Subcutaneous abdominal adipose tissue (tissue), 5 donors: ENCODE data around the gene ECEL1.

Source experiments
- H3K27ac ChIP-seq: one replicate; pipeline ENCODE4 v1.7.0; 2013; ENCODE audit warnings: low read depth, mild to moderate bottlenecking, inconsistent platforms, low read length, moderate library complexity
- H3K27me3 ChIP-seq, 5 donors: one replicate each; pipeline ENCODE4 v1.7.0; 2013; ENCODE audit warnings: low read length in 5 of 5, inconsistent platforms in 1 of 5; ENCODE audit not compliant: control insufficient read depth in 5 of 5, insufficient read depth in 4 of 5
- H3K36me3 ChIP-seq, 5 donors: one replicate each; pipeline ENCODE4 v1.7.0; 2013; ENCODE audit warnings: low read length in 5 of 5; ENCODE audit not compliant: control insufficient read depth in 5 of 5, insufficient read depth in 5 of 5
- H3K4me1 ChIP-seq, 5 donors: one replicate each; pipeline ENCODE4 v1.7.0; 2013; ENCODE audit warnings: low read length in 5 of 5, mild to moderate bottlenecking in 3 of 5, moderate library complexity in 1 of 5; ENCODE audit not compliant: control insufficient read depth in 5 of 5, insufficient read depth in 5 of 5
- H3K4me3 ChIP-seq, 5 donors: one replicate each; pipeline ENCODE4 v1.7.0; 2013; ENCODE audit warnings: low read length in 5 of 5, low read depth in 1 of 5
- H3K9ac ChIP-seq, 5 donors: one replicate each; pipeline ENCODE4 v1.7.0; 2013; ENCODE audit warnings: low read length in 5 of 5, mild to moderate bottlenecking in 4 of 5, moderate library complexity in 3 of 5
- H3K9me3 ChIP-seq, 5 donors: one replicate each; pipeline ENCODE4 v1.7.0; 2013; ENCODE audit warnings: low read length in 5 of 5; ENCODE audit not compliant: control insufficient read depth in 5 of 5
- donor health status: healthy.
- donor health status: healthy.
- donor health status: healthy.
- donor health status: healthy.
- donor health status: healthy.

ECEL1 gene

DNA sequence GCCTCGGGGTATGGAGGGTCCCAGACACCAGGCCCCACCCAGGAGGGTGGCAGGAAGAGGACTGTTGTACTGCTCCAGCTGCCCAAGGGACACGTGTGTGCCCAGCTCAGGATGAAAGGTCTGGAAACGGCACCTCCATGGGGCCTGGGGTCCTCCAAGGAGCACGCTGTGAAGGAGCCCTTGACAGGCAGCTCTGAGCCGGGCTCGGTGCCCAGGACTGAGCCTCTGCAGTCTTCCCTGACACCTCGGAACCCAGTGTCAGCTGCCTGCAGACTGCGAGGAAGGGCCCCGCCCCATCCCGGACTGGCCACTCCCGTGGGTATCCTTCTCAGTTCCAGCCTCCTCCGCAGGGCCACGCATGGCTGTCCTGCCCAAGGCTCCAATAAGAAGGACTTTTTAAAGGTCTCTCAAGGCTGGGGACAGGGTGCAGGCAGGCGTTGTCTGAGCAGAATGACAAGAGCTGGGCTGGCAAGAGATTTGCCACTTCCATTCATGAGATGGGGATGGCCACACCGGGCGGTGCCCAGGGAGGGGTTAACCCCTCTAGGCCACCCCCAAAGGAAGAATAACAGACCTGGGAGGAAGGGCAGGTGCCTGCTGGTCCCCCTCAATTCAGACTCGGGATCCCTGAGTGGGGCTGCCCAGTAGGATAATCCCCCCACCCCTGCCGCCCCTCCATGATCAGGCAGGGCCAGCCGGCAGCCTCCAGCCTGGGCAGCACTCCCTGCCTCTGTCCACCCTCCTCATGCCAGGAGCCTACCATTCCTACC lies 8.9 kb downstream of the ECEL1 start:
- Histone ChIP-seq H3K9ac (no peak overlapping the region), H3K4me3 (no peak overlapping the region), H3K4me1 (no peaks in the 10 kb centered on the region), H3K36me3 (no peaks in the 10 kb centered on the region), H3K9me3 (no peaks in the 10 kb centered on the region), H3K27me3 (peaks cover 28 to 52% (median 40%) of the 10 kb centered on the region in 5 donors), H3K27ac (no peak overlapping the region)

DNA sequence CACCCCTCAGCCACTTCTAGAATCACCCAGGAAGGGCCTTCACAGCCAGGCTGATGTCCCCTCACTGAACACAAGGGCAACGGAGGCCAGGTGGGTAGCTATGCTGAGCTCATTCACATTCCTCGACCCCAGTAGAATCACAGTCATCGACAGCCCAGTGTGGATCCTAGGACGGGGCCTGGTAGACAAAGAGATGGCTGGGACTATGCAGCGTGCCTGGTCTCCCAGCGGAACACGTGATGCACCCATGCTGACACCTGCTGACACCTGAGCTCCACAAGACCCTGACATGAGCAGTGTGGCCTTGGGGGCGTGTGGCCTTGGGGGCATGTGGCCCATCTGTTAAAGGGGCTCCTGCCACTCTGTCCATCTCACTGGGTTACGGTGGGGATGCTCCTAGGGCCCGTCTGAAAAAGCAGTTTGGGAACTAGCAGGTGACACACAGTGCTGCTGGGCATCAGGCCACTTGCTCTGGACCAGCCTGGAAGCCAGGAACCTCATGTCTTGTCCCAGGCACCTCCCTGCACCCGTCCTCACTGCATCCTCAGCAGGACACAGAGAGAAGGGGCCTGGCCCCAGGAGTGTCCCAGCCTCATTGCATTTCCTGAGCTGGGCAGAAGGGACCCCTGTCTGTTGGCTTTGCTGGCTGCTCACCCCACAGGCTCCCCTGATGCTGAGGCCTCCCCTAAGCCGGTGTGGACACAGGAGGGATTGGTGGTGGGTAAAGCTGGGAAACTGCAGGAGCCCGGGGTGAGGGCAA lies 9.7 kb downstream of the ECEL1 start:
- H3K4me3 ChIP-seq: no peak overlapping the region
- H3K27ac ChIP-seq: no peak overlapping the region
- no peaks in the 10 kb centered on the region for H3K4me1 ChIP-seq
- H3K36me3 ChIP-seq: no peaks in the 10 kb centered on the region
- peaks cover 24 to 51% (median 40%) of the 10 kb centered on the region in 5 donors for H3K27me3 ChIP-seq
- peaks cover 0 to under 1% (median 0%) of the 10 kb centered on the region in 5 donors for H3K9me3 ChIP-seq
- no peak overlapping the region for H3K9ac ChIP-seq

DNA sequence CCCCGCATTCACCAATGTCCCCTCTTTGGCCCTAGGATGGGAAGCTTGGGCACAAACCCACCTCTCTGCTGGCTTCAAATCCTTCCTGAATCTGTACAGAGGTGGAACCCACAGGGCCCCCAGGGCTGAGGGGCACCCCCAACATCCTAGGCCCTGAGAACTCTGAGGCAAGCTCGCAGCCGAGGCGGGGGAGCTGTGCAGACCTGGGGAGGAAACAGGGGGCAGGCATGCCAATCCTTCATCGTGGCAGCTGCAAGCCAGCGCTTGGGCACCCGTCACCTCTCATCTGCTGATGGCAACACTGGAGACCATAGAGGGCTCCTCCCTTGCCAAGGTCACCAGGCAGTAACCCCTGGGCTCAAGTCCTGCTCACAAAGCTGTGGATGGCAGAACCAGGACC lies 10.8 kb downstream of the ECEL1 start:
- Histone ChIP-seq H3K27ac (no peak overlapping the region), H3K36me3 (no peaks in the 10 kb centered on the region), H3K4me3 (no peak overlapping the region), H3K4me1 (no peaks in the 10 kb centered on the region), H3K9ac (no peak overlapping the region), H3K9me3 (peaks cover 0 to 10% (median 2%) of the 10 kb centered on the region in 5 donors), H3K27me3 (peaks cover 24 to 39% (median 34%) of the 10 kb centered on the region in 5 donors)

DNA sequence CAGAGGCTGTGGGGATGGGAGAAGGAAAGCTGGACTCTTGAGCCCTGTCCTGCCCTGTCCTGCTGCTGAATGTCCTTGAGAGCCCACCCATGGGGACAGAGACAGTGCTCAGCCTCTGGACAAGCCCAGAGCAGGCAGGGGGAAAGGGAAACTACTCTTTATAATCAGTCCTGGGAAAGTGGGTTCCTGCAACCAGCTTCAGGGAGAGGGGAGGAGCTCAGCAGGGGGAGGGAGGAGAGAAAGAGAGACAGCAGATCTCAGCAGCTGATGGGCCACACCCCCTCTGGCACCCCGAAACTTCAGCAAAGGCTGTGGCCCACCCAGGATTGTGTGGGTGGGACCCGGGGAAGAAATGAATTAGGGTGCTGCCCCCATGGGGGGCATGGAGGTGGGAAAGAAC lies 11.6 kb downstream of the ECEL1 start:
- H3K36me3 ChIP-seq: no peaks in the 10 kb centered on the region
- no peak overlapping the region for H3K27ac ChIP-seq
- H3K9me3 ChIP-seq: peaks cover 0 to 13% (median 2%) of the 10 kb centered on the region in 5 donors
- no peaks in the 10 kb centered on the region for H3K4me1 ChIP-seq
- peaks cover 24 to 37% (median 34%) of the 10 kb centered on the region in 5 donors for H3K27me3 ChIP-seq
- H3K9ac ChIP-seq: no peak overlapping the region
- H3K4me3 ChIP-seq: no peak overlapping the region

DNA sequence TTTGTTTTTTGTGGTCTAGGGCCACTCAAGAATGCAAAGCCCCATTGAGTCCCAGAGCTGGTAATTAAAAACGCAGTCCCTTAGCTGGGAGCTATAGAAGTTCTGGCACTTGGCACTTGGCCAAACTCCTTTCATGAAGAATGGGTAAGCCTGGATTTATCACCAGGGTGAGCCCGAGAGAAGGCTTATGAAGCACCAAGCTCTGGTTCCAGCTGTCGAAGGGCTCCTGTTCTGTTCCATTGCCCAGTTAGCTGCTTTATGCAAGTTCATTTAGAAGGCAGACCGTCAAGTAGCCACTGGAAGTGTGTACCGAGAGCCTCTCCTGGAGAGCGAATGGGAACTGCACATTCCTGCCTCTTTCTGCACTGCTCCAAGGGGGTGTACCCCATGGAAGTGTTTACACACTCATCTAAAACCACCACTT lies 14.2 kb downstream of the ECEL1 start:
- H3K36me3 ChIP-seq: no peaks in the 10 kb centered on the region
- no peaks in the 10 kb centered on the region for H3K4me1 ChIP-seq
- peaks cover 19 to 37% (median 24%) of the 10 kb centered on the region in 5 donors for H3K27me3 ChIP-seq
- no peak overlapping the region for H3K4me3 ChIP-seq
- no peak overlapping the region for H3K27ac ChIP-seq
- peaks cover 0 to 13% (median 2%) of the 10 kb centered on the region in 5 donors for H3K9me3 ChIP-seq
- no peak overlapping the region for H3K9ac ChIP-seq

DNA sequence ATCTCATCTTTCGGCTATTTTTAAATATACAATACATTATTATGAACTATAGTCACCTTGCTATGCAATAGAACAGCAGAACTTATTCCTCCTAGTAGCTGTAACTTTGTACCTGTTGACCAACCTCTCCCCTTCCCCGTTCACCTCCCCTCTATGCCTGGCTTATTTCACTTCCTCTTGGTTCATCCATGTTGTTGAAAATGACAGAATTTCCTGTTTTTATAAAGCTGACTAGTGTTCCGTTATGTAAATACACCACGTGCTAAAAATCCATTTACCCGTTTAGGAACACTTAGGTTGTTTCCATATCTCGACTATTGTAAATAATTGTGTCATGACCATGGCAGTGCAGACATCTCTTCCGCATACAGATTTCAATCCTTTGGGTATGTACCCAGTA lies 21.4 kb downstream of the ECEL1 start:
- no peak overlapping the region for H3K4me3 ChIP-seq
- H3K4me1 ChIP-seq: no peaks in the 10 kb centered on the region
- H3K27ac ChIP-seq: no peak overlapping the region
- H3K9me3 ChIP-seq: peaks cover 0 to under 1% (median 0%) of the 10 kb centered on the region in 5 donors
- no peaks in the 10 kb centered on the region for H3K36me3 ChIP-seq
- H3K9ac ChIP-seq: no peak overlapping the region
- peaks cover 0 to 10% (median 3%) of the 10 kb centered on the region in 5 donors for H3K27me3 ChIP-seq

DNA sequence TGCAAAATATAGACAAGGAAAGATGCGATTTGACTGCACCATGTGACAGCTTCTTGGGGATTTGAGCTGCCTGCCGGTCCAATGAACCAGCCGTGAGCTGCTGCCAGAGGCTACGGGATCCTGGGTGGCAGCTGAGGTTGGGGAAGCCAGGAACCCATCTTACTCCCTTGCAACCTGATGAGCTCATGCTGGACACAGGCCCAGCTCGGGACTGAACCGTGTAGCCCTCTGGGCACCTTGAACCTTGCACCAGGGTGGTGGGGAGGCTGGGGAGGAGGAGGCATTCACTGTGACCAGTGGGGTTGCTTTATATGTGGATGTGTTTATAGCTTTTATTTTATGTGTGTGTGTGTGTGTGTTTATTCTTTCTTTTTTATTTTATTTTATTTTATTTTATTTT lies 22.6 kb downstream of the ECEL1 start:
- no peaks in the 10 kb centered on the region for H3K36me3 ChIP-seq
- H3K4me3 ChIP-seq: no peak overlapping the region
- H3K9ac ChIP-seq: no peak overlapping the region
- H3K9me3 ChIP-seq: no peaks in the 10 kb centered on the region
- H3K27ac ChIP-seq: no peak overlapping the region
- H3K4me1 ChIP-seq: no peaks in the 10 kb centered on the region
- peaks cover 0 to 12% (median under 1%) of the 10 kb centered on the region in 5 donors for H3K27me3 ChIP-seq

DNA sequence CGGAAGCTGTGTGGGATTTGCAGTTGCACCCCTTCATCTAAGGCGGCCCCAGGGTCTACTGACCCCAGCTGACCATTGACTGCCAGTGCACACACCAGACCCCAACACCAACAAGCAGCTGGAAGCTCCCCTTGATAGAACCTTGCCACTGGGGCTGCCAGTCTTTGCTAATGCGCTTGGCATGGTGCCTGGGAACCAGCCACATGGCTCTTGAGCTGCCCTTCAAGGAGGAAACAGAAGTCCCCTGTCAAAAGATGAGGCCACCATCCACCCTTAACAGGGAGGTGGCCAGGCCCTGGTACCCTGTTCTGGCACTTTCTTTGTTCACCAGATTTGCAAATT lies 23.1 kb downstream of the ECEL1 start:
- H3K36me3 ChIP-seq: no peaks in the 10 kb centered on the region
- H3K27ac ChIP-seq: no peak overlapping the region
- H3K9me3 ChIP-seq: no peaks in the 10 kb centered on the region
- peaks cover under 1 to 9% (median 4%) of the 10 kb centered on the region in 5 donors for H3K27me3 ChIP-seq
- H3K9ac ChIP-seq: no peak overlapping the region
- no peaks in the 10 kb centered on the region for H3K4me1 ChIP-seq
- no peak overlapping the region for H3K4me3 ChIP-seq

DNA sequence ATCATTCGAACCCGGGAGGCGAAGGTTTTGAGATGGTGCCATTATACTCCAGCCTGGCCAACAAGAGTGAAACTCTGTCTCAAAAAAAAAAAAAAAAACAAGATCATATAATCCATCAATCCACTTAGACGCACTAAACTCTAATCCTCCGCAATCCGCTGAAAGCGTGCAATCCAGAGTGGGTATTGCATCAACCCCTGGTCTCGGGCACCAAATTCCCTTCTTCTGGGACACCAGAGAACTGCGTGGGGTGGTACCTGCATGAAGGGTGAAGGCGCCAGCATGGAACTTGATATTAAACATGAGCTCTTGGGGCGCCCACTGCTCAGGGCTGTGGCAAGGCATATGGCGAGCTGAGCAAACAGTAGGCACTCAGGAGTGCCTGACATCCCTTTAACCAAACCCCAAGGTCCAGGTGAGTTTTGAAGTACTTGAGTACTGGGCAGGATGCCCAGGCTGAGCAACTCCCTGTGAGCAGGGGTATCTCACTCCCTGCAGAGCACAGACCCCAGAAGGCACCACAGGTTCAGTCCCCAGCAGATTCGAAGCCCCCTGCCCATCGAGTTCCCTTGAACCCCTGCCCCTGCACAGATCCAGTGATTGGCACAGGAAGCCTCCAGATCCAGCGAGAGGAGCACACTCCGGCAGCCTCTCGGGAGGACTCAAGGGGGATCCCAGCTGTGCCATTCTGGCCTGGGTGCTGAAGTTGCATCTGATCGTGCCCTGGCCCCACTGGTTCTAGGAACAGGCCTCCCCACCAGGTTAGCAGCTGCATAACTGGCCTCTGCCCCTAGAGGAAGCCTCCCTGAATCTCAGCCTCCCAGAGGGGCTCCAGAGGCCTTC lies 23.7 kb downstream of the ECEL1 start:
- Histone ChIP-seq H3K36me3 (no peaks in the 10 kb centered on the region), H3K4me1 (no peaks in the 10 kb centered on the region), H3K9ac (no peak overlapping the region), H3K9me3 (no peaks in the 10 kb centered on the region), H3K27me3 (peaks cover 6 to 15% (median 10%) of the 10 kb centered on the region in 5 donors), H3K4me3 (no peak overlapping the region), H3K27ac (no peak overlapping the region)
